Activated CD4-positive, alpha-beta T cell treated with anti-CD3 and anti-CD28 coated beads, Interleukin-2, amount 50 U/mL, for 1 hour (primary cell): Measurements from ENCODE around the gene CPA1.

Source experiments
- DNase-seq: peaks from one replicate; pipeline ENCODE4 v3.0.0-alpha.2; 2020

The CPA1 gene

DNA sequence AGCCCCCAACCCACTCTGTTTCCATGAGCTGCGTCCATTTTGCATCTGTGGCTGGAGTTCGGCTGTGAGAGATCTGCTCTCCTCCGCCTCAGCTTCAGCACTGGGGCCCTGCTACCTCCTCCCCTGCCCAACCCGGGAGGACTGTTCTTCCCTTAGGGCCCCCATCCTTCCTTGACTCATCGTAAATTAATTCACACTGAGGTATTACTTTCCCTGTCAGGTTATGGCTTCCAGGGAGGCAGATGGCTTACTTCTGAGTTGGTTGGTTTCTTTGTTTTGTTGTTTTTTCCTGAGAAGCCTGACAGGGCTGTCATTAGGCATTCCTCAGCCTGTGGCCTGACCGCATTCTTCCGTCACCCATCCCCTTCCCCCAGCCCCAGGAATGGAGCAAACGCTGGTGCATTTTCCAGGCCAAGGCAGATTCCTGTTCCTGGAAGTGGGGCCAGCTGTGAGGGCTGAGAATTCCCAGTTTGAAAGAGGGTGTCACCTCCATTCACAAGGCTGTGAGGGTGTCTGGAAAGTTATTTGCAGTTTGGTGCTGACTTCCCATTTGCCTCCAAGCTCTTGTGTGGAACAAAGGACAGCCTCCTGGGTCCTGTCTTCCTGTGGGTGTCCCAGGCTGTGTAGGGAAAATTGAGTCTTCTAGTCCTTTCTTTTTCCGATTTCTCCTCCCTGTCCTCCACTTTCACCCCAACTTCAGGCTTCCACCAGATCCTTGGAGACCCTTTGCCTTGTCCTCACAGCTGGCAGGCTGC, 24.0 kb upstream of the CPA1 start:
- no peak for DNase-seq

DNA sequence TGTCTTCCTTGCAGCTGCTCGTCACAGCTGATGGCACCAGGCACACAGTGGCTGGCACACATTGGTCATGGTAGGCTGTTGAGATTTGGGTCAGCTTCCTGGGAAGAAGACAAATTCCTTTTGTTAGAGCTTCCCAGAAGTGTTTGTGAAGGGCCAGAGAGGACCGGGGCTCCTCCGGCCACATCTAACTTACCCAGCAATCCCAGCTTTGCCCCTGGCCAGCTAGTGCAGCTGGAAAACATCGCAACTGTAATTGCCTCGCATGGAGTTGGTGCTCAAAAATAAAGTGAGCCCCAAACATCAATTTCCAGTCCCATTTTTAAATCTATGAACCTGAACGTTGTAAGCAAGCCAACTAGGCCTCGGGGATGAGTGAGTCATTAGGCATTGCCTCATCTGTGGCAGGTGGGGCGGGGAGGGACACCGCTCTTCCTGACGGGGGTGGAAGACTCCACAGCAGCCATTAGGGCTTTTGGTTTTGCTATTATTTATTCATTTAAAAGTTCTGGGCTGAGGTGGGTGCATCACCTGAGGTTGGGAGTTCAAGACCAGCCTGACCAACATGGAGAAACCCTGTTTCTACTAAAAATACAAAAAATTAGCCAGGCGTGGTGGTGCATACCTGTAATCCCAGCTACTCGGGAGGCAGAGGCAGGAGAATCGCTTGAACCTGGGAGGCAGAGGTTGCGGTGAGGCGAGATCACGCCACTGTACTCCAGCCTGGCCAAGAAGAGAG, 23.2 kb upstream of the CPA1 start:
- no peak for DNase-seq

DNA sequence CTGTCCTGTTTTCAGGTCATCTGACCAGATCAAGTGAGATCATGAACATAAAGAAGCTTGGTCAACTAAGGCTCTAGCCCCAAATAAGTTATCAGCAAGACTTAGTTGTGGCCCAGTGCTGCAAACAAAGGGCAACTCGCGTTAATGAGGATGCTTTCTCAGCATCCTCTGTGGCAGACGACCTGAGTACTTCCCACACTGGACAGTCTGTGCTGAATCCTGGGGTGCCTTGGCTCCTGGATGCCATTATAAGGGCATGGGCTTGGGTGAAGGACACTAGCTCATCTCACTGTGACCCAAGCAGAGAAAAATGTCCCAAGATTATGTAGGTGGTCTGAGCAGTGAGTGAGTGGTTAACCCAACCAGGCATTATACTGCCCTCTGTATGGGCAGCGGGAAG, 21.8 kb upstream of the CPA1 start:
- DNase-seq = no peak

DNA sequence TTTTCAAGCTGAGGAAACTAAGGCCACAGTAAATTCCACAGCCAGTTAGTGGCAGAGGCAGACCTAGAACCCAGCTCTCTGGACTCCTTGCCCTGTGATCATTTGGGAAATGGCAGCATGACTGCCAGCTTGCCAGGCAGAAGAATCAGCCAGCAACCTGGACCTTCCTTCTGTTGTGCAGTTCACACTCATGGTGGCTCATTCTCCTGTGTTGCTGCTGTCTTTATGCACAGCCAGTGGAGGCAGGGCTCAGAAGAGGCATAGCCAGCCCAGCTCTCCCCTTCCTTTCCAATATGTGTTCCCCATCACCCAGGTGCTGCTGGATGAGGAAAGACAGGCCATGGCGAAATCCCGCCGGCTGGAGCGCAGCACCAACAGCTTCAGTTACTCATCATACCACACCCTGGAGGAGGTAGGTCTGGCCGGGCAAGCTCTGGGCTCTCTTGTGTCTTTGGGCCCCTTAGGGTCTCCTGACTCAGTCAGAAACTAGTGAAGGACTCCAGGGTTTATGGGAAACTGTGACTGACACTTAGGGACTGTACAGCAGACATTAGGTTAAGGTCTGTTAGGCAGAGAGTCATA, 20.9 kb upstream of the CPA1 start:
- DNase-seq = no peak

- DNase-seq = no peak
These were observed 19.8 kb upstream of the CPA1 start for GRCh38 chr7:130360518-130360917.

- no peak for DNase-seq
These were observed 18.6 kb upstream of the CPA1 start for GRCh38 chr7:130361681-130362080.

GRCh38 chr7:130362251-130362816, 18.0 kb upstream of the CPA1 start:
- DNase-seq = no peak

GRCh38 chr7:130363026-130363847, 17.1 kb upstream of the CPA1 start:
- no peak for DNase-seq

GRCh38 chr7:130364451-130364850, 15.8 kb upstream of the CPA1 start:
- DNase-seq = no peak

DNA sequence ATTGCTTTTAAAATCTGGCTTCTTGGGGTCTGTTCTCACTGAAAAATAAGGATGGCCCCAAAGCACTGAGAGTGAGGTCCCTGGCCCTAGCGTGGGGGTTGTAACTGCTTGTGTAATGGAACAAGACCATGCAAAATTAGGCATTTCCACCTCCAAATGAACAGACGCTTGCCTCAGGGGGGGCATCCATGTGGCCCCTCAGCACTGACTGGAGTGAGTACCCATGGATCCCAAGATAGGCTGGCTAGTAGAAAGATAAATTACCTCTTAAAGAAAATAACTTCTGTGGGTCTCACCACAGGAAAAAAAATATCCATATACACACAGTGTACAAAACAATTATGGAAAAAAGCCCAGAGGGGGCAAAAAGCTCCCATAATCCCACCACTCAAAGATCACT, 15.2 kb upstream of the CPA1 start:
- DNase-seq = no peak

- DNase-seq = no peak
These were observed 14.5 kb upstream of the CPA1 start for GRCh38 chr7:130365511-130366441.

DNA sequence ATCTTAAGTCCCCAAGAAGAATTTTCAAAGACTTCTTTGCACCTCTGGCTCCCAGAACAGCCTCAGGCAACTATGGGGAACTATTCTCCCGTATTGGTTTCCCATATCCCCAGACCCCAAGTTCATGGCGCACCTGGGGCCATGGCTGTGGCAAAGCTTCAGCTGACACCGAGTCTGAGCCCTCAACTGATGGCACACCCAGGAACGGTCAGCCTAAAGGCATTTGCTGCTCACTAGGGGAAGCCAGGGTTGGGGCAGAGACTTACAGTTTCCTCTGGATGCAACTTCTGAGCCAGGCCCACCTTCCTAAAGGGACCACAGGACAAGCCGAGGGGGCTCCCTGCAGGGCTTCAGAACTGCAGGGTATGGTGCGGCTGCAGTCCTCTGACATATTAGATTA, 13.7 kb upstream of the CPA1 start:
- DNase-seq = no peak

- no peak for DNase-seq
These were observed 13.1 kb upstream of the CPA1 start for GRCh38 chr7:130367088-130367755.

- DNase-seq = no peak
These were observed 12.2 kb upstream of the CPA1 start for GRCh38 chr7:130367836-130368746.

GRCh38 chr7:130369110-130369711, 11.1 kb upstream of the CPA1 start:
- no peak for DNase-seq

GRCh38 chr7:130369831-130370550, 10.3 kb upstream of the CPA1 start:
- no peak for DNase-seq

DNA sequence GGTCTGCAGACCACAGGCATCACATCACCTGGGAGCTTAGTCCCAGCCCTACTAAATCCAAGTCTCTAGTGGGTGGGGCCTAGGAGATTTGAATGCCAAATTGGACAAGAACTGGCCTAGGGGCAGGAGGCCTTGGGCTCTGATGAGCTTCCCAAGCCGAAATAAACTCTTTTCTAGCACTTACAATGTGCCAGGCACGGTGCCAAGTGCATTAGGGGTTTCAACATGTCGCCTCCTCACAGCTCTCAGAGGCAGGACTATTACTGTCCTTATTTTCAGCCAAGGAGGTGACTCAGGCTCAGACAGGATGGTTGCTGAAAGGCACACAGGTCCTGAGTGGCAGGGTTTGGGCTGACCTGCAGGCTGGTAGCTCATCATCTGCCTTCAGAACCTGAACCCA, 9.2 kb upstream of the CPA1 start:
- DNase-seq = no peak

DNA sequence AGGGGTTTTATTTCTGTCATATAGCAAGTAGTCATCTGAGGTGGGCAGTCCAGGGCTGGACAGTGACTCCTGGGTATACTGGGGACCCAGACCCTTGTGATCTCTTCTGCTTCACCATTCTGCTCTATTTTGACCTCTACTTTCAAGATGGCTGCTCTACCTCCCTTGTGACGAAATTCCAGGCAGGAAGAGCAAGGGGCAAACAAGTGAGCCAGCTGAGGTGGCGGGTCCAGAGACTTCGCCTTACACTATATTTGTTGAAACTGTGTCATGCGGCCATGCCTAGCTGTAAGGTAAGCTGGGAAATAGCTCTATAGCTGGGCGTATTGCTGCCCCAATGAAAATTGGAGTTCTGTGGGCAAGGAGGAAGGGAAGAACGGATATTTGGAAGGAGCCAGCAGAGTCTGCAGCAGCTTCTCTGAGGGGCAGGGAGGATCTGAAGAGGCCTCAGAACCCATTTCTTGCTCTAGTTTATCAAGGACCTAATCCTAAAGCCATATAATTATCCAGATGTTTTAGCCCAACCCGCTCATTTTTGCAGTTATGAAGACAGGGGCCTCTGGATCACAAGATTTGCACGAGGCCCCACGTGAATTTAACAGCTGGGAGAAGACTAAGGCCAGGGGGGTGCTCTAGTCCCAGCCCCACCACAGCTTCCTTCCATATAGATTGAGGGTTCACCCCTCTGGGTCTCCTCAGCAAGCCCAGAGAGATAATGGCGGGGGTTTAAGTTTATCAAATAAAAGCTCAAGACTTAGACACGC, 7.7 kb upstream of the CPA1 start:
- DNase-seq = no peak
